ENCODE data around the gene SLC25A44.

Gene SLC25A44

GRCh38 chr1:156193488-156194299, at the start of gene SLC25A44:
Gene SLC25A44, plus strand, starts transcription at chr1:156194104. Its CDS starts 5,744 bp downstream, at chr1:156199848.
- TF ChIP-seq CTCF (conservative IDR thresholded peaks at IDR 0.05; ENCODE audit: low read length) (peak; percentile 42), EZH2phosphoT487 (IDR thresholded peaks at IDR 0.05; ENCODE audit: borderline replicate concordance) (no peak)
- Histone ChIP-seq H2AFZ (ENCODE audit: low read length) (peak within 1 kb of the TSS; percentile 87), H3K79me2 (ENCODE audit: insufficient read depth, low read length) (peaks cover 53% of the 10 kb centered on the region), H3K9me2 (replicated peaks; ENCODE audit: low read depth, low read length) (no peaks in the 10 kb centered on the region), H3F3A (ENCODE audit: low read depth) (no peaks in the 10 kb centered on the region), H4K20me1 (ENCODE audit: insufficient read depth, low read length, poor library complexity, severe bottlenecking) (peaks cover 11% of the 10 kb centered on the region), H3K9me3 (ENCODE audit: insufficient read depth, low read depth, low read length) (no peaks in the 10 kb centered on the region), H3K4me1 (ENCODE audit: insufficient read depth, low read length, poor library complexity, severe bottlenecking) (peaks cover 39% of the 10 kb centered on the region), H3K4me2 (ENCODE audit: low read depth, low read length, poor library complexity, severe bottlenecking) (peak within 1 kb of the TSS; percentile 100), H3K9ac (ENCODE audit: low read depth, low read length, poor library complexity, severe bottlenecking) (peak within 1 kb of the TSS; percentile 93), H3K36me3 (ENCODE audit: insufficient read depth, low read length) (no peaks in the 10 kb centered on the region), H3K27me3 (ENCODE audit: insufficient read depth, low read length, poor library complexity, severe bottlenecking) (no peaks in the 10 kb centered on the region), H3K4me3 (ENCODE audit: low read length, poor library complexity, severe bottlenecking) (peak within 1 kb of the TSS; percentile 92)

- H3K79me2 ChIP-seq (ENCODE audit: insufficient read depth, low read length) = no peaks in the 10 kb centered on the region
- H3K4me1 ChIP-seq (ENCODE audit: insufficient read depth, low read length, poor library complexity, severe bottlenecking) = peaks cover 25% of the 10 kb centered on the region
- H3K9me2 ChIP-seq (replicated peaks; ENCODE audit: low read depth, low read length) = no peaks in the 10 kb centered on the region
- H3K9me3 ChIP-seq (ENCODE audit: insufficient read depth, low read depth, low read length) = no peaks in the 10 kb centered on the region
- H3K4me2 ChIP-seq (ENCODE audit: low read depth, low read length, poor library complexity, severe bottlenecking) = no peak overlapping the region
- no peak for TF ChIP-seq CTCF (conservative IDR thresholded peaks at IDR 0.05; ENCODE audit: low read length)
- TF ChIP-seq EZH2phosphoT487 (IDR thresholded peaks at IDR 0.05; ENCODE audit: borderline replicate concordance) = no peak
- no peaks in the 10 kb centered on the region for H3F3A ChIP-seq (ENCODE audit: low read depth)
- H3K27me3 ChIP-seq (ENCODE audit: insufficient read depth, low read length, poor library complexity, severe bottlenecking) = no peaks in the 10 kb centered on the region
- no peak overlapping the region for H3K9ac ChIP-seq (ENCODE audit: low read depth, low read length, poor library complexity, severe bottlenecking)
- H4K20me1 ChIP-seq (ENCODE audit: insufficient read depth, low read length, poor library complexity, severe bottlenecking) = no peaks in the 10 kb centered on the region
- no peak overlapping the region for H3K4me3 ChIP-seq (ENCODE audit: low read length, poor library complexity, severe bottlenecking)
- H2AFZ ChIP-seq (ENCODE audit: low read length) = no peak overlapping the region
- no peaks in the 10 kb centered on the region for H3K36me3 ChIP-seq (ENCODE audit: insufficient read depth, low read length)
Observed at GRCh38 chr1:156144742-156145141, 49.2 kb upstream of the SLC25A44 start.

- 0 out of 2 replicates have a peak overlapping the region, but pooled peaks have one; percentile 78 for H2AFZ ChIP-seq (ENCODE audit: low read length)
- no peaks in the 10 kb centered on the region for H3F3A ChIP-seq (ENCODE audit: low read depth)
- H3K27me3 ChIP-seq (ENCODE audit: insufficient read depth, low read length, poor library complexity, severe bottlenecking) = no peaks in the 10 kb centered on the region
- no peaks in the 10 kb centered on the region for H3K9me2 ChIP-seq (replicated peaks; ENCODE audit: low read depth, low read length)
- H3K9ac ChIP-seq (ENCODE audit: low read depth, low read length, poor library complexity, severe bottlenecking) = no peak overlapping the region
- no peaks in the 10 kb centered on the region for H4K20me1 ChIP-seq (ENCODE audit: insufficient read depth, low read length, poor library complexity, severe bottlenecking)
- peaks cover 25% of the 10 kb centered on the region for H3K4me1 ChIP-seq (ENCODE audit: insufficient read depth, low read length, poor library complexity, severe bottlenecking)
- H3K4me3 ChIP-seq (ENCODE audit: low read length, poor library complexity, severe bottlenecking) = no peak overlapping the region
- H3K9me3 ChIP-seq (ENCODE audit: insufficient read depth, low read depth, low read length) = no peaks in the 10 kb centered on the region
- H3K4me2 ChIP-seq (ENCODE audit: low read depth, low read length, poor library complexity, severe bottlenecking) = peak overlapping the region; percentile 54
- no peaks in the 10 kb centered on the region for H3K36me3 ChIP-seq (ENCODE audit: insufficient read depth, low read length)
- TF ChIP-seq CTCF (conservative IDR thresholded peaks at IDR 0.05; ENCODE audit: low read length) (no peak), EZH2phosphoT487 (IDR thresholded peaks at IDR 0.05; ENCODE audit: borderline replicate concordance) (no peak)
- H3K79me2 ChIP-seq (ENCODE audit: insufficient read depth, low read length) = no peaks in the 10 kb centered on the region
Observed at GRCh38 chr1:156145650-156146019, 48.3 kb upstream of the SLC25A44 start.
